K562 (cell line): ENCODE measurements around the gene MACROH2A2. TPM values are rescaled to one million over a fixed set of nuclear protein-coding genes. Genes with fewer than 3 reads are reported as not detected.

Source experiments
- ATAC-seq: fragments of 200-7000 bp; cut with Tn5 transposase; 3 replicates; pipeline ENCODE4 v1.9.1; 2020; ENCODE audit warnings: moderate library complexity
- BruUV-seq: library from RNA; stranded (reverse); fragments of 400-500 nt; replicated peaks from 2 replicates; lab custom pipeline; 2021; lab: Mats Ljungman, UMichigan
- CTCF ChIA-PET: fragments of 300-600 bp; formaldehyde crosslinking; extraction: SDS; loops from one replicate; lab custom pipeline; 2021; ENCODE audit warnings: low intra/inter-chr PET ratio; lab: Yijun Ruan, JAX
- POLR2A ChIA-PET: fragments of 300-600, 350-650 bp; sonication (Branson Sonifier 250); formaldehyde crosslinking; extraction: SDS; loops from one replicate; lab custom pipeline; 2021; ENCODE audit warnings: antibody characterized with exemption, inconsistent platforms; lab: Yijun Ruan, JAX
- DNase-seq, 4 experiments: peaks; one replicate each; pipeline versions ENCODE4 v3.0.0 to v3.0.0-alpha.2; 2011 to 2018; ENCODE audit warnings: low spot score in 3 of 4, mixed read lengths in 3 of 4; ENCODE audit errors: extremely low read depth in 1 of 4
- FAIRE-seq: peaks from 2 replicates; lab custom pipeline; 2011; peaks lifted over from hg19 to GRCh38; lab: Jason Lieb, UNC
- H2AFZ ChIP-seq: 2 replicates; pipeline ENCODE4 v1.6.0; 2011; ENCODE audit warnings: low read depth, low read length, control low read depth, inconsistent platforms
- H3K27ac ChIP-seq: fragments of 200-600 bp; 3 replicates; pipeline ENCODE4 v1.8.0; 2011; ENCODE audit warnings: low read depth, mild to moderate bottlenecking, control low read depth, inconsistent platforms, low read length, moderate library complexity, mixed read lengths; ENCODE audit errors: extremely low read depth
- H3K27me3 ChIP-seq, 2 experiments: fragments of 300-600 bp in 1 of 2; 2 replicates in 1 of 2; 3 replicates in 1 of 2; pipeline versions ENCODE4 v1.6.0 to v1.8.0; 2011; ENCODE audit warnings: inconsistent platforms in 2 of 2, low read length in 2 of 2, mild to moderate bottlenecking in 1 of 2, mixed read lengths in 1 of 2, moderate library complexity in 1 of 2; ENCODE audit not compliant: control insufficient read depth in 2 of 2, insufficient read depth in 2 of 2
- H3K36me3 ChIP-seq: fragments of 300-600 bp; 3 replicates; pipeline ENCODE4 v1.8.0; 2011; ENCODE audit warnings: mild to moderate bottlenecking, low read length, inconsistent platforms; ENCODE audit not compliant: control insufficient read depth, insufficient read depth
- H3K4me1 ChIP-seq, 2 experiments: fragments of 200-600 bp in 1 of 2; replicated peaks in 1 of 2; 2 replicates in 1 of 2; 3 replicates in 1 of 2; pipeline versions ENCODE4 v1.5.1 to v1.8.0; 2011; ENCODE audit warnings: inconsistent platforms in 2 of 2, low read length in 2 of 2, mild to moderate bottlenecking in 1 of 2, mixed read lengths in 1 of 2, moderate library complexity in 1 of 2; ENCODE audit not compliant: control insufficient read depth in 2 of 2, insufficient read depth in 2 of 2
- H3K4me2 ChIP-seq: 2 replicates; pipeline ENCODE4 v1.6.1; 2011; ENCODE audit warnings: low read length, control low read depth, inconsistent platforms, mixed read lengths; ENCODE audit not compliant: insufficient read depth
- H3K4me3 ChIP-seq: fragments of 200-600 bp; sonication (generic), shearing (Covaris generic); 2 replicates; pipeline ENCODE4 v1.5.1; 2016; ENCODE audit warnings: control low read depth, inconsistent platforms
- H3K79me2 ChIP-seq: fragments of 200-600 bp; 3 replicates; pipeline ENCODE4 v1.8.0; 2011; ENCODE audit warnings: low read length, inconsistent platforms; ENCODE audit not compliant: control insufficient read depth, insufficient read depth
- H3K9ac ChIP-seq, 2 experiments: 2 replicates each; pipeline versions ENCODE4 v1.6.0 to v1.6.1; 2011; ENCODE audit warnings: low read depth in 2 of 2, low read length in 2 of 2, control low read depth in 1 of 2, inconsistent platforms in 1 of 2, mild to moderate bottlenecking in 1 of 2, mixed read lengths in 1 of 2; ENCODE audit not compliant: insufficient read depth in 1 of 2
- H3K9me1 ChIP-seq: one replicate; pipeline ENCODE4 v1.6.0; 2011; ENCODE audit warnings: inconsistent platforms, mild to moderate bottlenecking, low read length, moderate library complexity; ENCODE audit not compliant: control insufficient read depth, insufficient read depth
- H3K9me3 ChIP-seq: replicated peaks from 2 replicates; pipeline ENCODE4 v1.5.1; 2011; ENCODE audit warnings: low read depth, low read length, inconsistent platforms; ENCODE audit not compliant: control insufficient read depth, insufficient read depth
- H4K20me1 ChIP-seq: replicated peaks from 2 replicates; pipeline ENCODE4 v1.6.1; 2011; ENCODE audit warnings: low read length, inconsistent platforms, mixed read lengths; ENCODE audit not compliant: control insufficient read depth, insufficient read depth
- BMI1 ChIP-seq: fragments of 150-350 bp; IDR thresholded peaks from 2 replicates; pipeline ENCODE4 v1.6.1; 2014; ENCODE audit warnings: low read length
- CAMTA2 ChIP-seq: fragments of 250-450 bp; sonication (Bioruptor Pico); conservative IDR thresholded peaks from 2 replicates; pipeline ENCODE4 v1.5.1; 2022
- CBX2 ChIP-seq: fragments of 200-600 bp; sonication (generic); IDR thresholded peaks from one replicate; pipeline ENCODE4 v1.6.1; 2012; ENCODE audit warnings: mild to moderate bottlenecking, low read length, inconsistent platforms; ENCODE audit not compliant: insufficient read depth, poor library complexity, severe bottlenecking
- CBX8 ChIP-seq: fragments of 200-600 bp; sonication (generic); IDR thresholded peaks from 2 replicates; pipeline ENCODE4 v1.6.1; 2012; ENCODE audit warnings: borderline replicate concordance, mixed run types, low read depth, mild to moderate bottlenecking, moderate library complexity, mixed read lengths, low read length, control low read depth, inconsistent platforms; ENCODE audit not compliant: poor library complexity, severe bottlenecking; ENCODE audit errors: extremely low read depth
- MECOM ChIP-seq: fragments of 250-450 bp; sonication (Bioruptor Pico); IDR thresholded peaks from 2 replicates; pipeline ENCODE4 v1.8.0; 2022; ENCODE audit warnings: inconsistent platforms
- ZNF124 ChIP-seq: sonication (generic); formaldehyde crosslinking; IDR thresholded peaks from 2 replicates; pipeline ENCODE4 v1.8.1; 2022; ENCODE audit warnings: missing genetic modification reagents
- WGBS: fragments of 100-300 bp; shearing (Covaris generic); methylation state at CpG from one replicate; pipeline ENCODE4 v1.1.6; 2016; ENCODE audit warnings: low coverage, mixed read lengths; ENCODE audit not compliant: insufficient coverage; ENCODE audit errors: missing lambda C conversion rate; 5-methylcytosine and 5-hydroxymethylcytosine counted together
- in situ Hi-C: fragments of 300-500 bp; cut with MboI; formaldehyde crosslinking; loops from 4 replicates; pipeline ENCODE4 v1.15.0; 2018; ENCODE audit warnings: inconsistent platforms, mixed read lengths
- intact Hi-C: fragments of 100-400 bp; cut with micrococcal nuclease; formaldehyde crosslinking; loops from 2 replicates; pipeline ENCODE4 v1.14.2; 2022
- polyA plus RNA-seq, 8 experiments: library from polyadenylated mRNA; depleted of rRNA in 4 of 8; stranded (reverse) in 5 of 8; unstranded in 3 of 8; fragments of >200 nt; fragmentation: Nextera tagmentation in 2 of 8; fragmentation: Illumina TruSeq in 1 of 8; extraction: Ambion mirVana in 2 of 8; extraction: Trizol in 1 of 8; gene quantifications; 2 replicates each; pipeline versions ENCODE4 v1.2.1 to v1.2.3, GENCODE V29; 2011 to 2014; ENCODE audit warnings: inconsistent platforms in 1 of 8, missing spikeins in 1 of 8
- total RNA-seq, 7 experiments: library from RNA; depleted of rRNA in 6 of 7; stranded (reverse); fragments of >200 nt in 6 of 7; fragmentation: Illumina TruSeq in 2 of 7; extraction: Trizol in 2 of 7; gene quantifications; 2 replicates each; pipeline versions ENCODE4 v1.2.1 to v1.2.3, GENCODE V29; 2011 to 2021; ENCODE audit warnings: low replicate concordance in 1 of 7

Gene MACROH2A2
- total and polyA plus RNA-seq, 9 of the 15 experiments (the other 6 are each of a cell fraction or from before 2014, with no cell fraction given): 0.07 TPM; not detected in 8

DNA sequence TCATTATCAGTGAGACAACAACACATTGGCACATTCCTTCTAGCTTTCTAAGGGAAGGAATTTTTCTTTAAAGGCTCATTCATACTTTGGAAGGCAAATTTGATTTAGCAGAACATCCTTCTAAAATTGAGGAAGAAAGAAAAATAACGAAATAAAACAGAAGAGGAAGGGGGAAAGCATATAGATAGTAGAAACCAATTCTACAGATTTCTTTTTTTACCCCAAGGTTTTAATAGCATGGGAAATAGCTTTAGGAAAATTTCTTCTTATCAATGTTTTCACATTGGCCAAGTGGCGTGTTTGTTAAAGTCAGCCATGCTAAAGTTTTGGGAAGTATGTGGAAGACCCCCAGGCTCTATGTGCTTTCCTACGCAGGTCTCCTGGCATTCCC, 35.7 kb downstream of the MACROH2A2 start:
- no peak for ATAC-seq
- Histone ChIP-seq H3K27ac (no peak overlapping the region), H3K36me3 (no peaks in the 10 kb centered on the region), H3K79me2 (no peaks in the 10 kb centered on the region), H3K4me2 (no peak overlapping the region), H3K4me1 (peaks cover 0 to 5% of the 10 kb centered on the region in 2 experiments; a peak in 3 of 5 replicates), H3K27me3 (peaks cover 43 to 52% of the 10 kb centered on the region in 2 experiments), H2AFZ (no peak overlapping the region), H4K20me1 (peaks cover 6% of the 10 kb centered on the region; the same call in 1 of the 2 replicates), H3K9me1 (no peaks in the 10 kb centered on the region), H3K4me3 (no peak overlapping the region), H3K9me3 (no peaks in the 10 kb centered on the region), H3K9ac (no peak overlapping the region)
- intact Hi-C loops (no loop called here), in situ Hi-C loops (no loop called here)
- ChIA-PET CTCF (no interaction called here), POLR2A (no interaction called here)
- no peak for FAIRE-seq
- 9% methylated on average over 3 of the region's 3 CpGs for WGBS
- BruUV-seq: no TSS peak
- no peak for DNase-seq
- TF ChIP-seq ZNF124 (CRISPR knock-in tag) (no peak), CBX8 (peak; percentile 95), MECOM (CRISPR knock-in tag) (no peak), CAMTA2 (CRISPR knock-in tag) (no peak), CBX2 (peak; percentile 64), BMI1 (peak; percentile 64; the same call in 1 of the 2 replicates)
